ENCODE measurements around the gene TMPO.

TMPO gene, protein sequence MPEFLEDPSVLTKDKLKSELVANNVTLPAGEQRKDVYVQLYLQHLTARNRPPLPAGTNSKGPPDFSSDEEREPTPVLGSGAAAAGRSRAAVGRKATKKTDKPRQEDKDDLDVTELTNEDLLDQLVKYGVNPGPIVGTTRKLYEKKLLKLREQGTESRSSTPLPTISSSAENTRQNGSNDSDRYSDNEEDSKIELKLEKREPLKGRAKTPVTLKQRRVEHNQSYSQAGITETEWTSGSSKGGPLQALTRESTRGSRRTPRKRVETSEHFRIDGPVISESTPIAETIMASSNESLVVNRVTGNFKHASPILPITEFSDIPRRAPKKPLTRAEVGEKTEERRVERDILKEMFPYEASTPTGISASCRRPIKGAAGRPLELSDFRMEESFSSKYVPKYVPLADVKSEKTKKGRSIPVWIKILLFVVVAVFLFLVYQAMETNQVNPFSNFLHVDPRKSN

DNA sequence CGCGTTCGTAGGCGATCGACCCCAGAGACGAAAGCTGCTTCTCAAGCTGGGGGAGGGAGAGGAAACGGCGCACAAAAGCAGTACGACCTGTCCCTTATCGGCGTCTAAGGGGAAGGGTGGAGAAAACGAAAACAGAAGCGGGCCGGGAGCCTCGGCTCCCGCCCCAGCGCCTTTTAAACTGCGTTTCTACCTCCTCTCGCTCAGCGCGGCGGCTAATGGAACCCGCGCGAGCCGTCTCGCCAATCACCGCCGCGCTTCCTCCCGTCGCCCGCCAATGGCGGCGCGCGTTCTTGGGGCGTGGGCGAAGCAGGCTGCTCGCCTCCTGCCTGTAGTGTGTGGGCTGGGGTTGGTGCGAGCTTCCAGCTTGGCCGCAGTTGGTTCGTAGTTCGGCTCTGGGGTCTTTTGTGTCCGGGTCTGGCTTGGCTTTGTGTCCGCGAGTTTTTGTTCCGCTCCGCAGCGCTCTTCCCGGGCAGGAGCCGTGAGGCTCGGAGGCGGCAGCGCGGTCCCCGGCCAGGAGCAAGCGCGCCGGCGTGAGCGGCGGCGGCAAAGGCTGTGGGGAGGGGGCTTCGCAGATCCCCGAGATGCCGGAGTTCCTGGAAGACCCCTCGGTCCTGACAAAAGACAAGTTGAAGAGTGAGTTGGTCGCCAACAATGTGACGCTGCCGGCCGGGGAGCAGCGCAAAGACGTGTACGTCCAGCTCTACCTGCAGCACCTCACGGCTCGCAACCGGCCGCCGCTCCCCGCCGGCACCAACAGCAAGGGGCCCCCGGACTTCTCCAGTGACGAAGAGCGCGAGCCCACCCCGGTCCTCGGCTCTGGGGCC, at the start of gene TMPO:
Gene TMPO (plus strand): TSS at position 304 of the 824 bp plus-strand sequence. CDS start 278 bp downstream, at position 582.
- TF ChIP-seq POLR2A (IDR thresholded peaks at IDR 0.05; ENCODE audit: extremely low read depth, insufficient read length) (peak; percentile 95), MYC (IDR thresholded peaks at IDR 0.05; ENCODE audit: low read depth, low read length) (peak; percentile 93)
- TF ChIP-seq, protein P1, sequence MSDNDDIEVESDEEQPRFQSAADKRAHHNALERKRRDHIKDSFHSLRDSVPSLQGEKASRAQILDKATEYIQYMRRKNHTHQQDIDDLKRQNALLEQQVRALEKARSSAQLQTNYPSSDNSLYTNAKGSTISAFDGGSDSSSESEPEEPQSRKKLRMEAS (IDR thresholded peaks at IDR 0.05; ENCODE audit: low read depth, low read length): peak; percentile 75
- TF ChIP-seq, protein P2, sequence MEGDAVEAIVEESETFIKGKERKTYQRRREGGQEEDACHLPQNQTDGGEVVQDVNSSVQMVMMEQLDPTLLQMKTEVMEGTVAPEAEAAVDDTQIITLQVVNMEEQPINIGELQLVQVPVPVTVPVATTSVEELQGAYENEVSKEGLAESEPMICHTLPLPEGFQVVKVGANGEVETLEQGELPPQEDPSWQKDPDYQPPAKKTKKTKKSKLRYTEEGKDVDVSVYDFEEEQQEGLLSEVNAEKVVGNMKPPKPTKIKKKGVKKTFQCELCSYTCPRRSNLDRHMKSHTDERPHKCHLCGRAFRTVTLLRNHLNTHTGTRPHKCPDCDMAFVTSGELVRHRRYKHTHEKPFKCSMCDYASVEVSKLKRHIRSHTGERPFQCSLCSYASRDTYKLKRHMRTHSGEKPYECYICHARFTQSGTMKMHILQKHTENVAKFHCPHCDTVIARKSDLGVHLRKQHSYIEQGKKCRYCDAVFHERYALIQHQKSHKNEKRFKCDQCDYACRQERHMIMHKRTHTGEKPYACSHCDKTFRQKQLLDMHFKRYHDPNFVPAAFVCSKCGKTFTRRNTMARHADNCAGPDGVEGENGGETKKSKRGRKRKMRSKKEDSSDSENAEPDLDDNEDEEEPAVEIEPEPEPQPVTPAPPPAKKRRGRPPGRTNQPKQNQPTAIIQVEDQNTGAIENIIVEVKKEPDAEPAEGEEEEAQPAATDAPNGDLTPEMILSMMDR (IDR thresholded peaks at IDR 0.05; ENCODE audit: low read depth, low read length): no peak
- peak; percentile 98 for DNase-seq (ENCODE audit: low read depth)
- H3K4me3 ChIP-seq (ENCODE audit: low read depth, low read length): peak within 1 kb of the TSS; percentile 92

DNA sequence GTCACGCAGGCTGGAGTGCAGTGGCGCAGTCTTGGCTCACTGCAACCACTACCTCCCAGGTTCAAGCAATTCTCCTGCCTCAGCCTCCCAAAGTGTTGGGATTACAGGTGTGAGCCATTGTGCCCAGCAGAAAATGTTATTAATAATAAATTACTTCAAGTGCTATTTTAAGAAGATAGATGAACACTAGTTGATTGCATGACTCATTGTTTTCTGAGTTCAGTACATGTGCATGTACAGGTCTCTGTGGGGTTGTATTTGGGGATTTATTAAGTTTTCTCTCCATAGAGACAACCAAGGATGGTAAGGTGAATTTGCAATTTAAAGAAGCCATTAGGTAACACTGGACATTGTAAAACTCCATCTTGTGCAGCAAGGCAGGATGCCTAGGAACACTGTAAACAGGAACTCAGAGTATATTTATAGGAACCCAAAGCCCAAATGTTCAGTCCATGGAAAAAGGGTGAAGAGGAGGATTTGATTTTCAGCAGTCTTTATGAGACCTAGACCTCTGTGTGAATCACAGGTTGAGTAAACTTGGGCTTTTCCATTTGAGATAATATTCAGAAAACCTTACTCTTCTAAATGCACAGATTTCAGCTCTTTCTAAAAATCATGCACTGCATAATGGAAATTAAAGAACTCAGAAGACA, 49.3 kb upstream of the TMPO start:
- no peak for DNase-seq (ENCODE audit: low read depth)
- no peak overlapping the region for H3K4me3 ChIP-seq (ENCODE audit: low read depth, low read length)
- TF ChIP-seq, protein P2 (IDR thresholded peaks at IDR 0.05; ENCODE audit: low read depth, low read length): no peak
- TF ChIP-seq, protein P1 (IDR thresholded peaks at IDR 0.05; ENCODE audit: low read depth, low read length): no peak
- TF ChIP-seq MYC (IDR thresholded peaks at IDR 0.05; ENCODE audit: low read depth, low read length) (no peak), POLR2A (IDR thresholded peaks at IDR 0.05; ENCODE audit: extremely low read depth, insufficient read length) (no peak)

DNA sequence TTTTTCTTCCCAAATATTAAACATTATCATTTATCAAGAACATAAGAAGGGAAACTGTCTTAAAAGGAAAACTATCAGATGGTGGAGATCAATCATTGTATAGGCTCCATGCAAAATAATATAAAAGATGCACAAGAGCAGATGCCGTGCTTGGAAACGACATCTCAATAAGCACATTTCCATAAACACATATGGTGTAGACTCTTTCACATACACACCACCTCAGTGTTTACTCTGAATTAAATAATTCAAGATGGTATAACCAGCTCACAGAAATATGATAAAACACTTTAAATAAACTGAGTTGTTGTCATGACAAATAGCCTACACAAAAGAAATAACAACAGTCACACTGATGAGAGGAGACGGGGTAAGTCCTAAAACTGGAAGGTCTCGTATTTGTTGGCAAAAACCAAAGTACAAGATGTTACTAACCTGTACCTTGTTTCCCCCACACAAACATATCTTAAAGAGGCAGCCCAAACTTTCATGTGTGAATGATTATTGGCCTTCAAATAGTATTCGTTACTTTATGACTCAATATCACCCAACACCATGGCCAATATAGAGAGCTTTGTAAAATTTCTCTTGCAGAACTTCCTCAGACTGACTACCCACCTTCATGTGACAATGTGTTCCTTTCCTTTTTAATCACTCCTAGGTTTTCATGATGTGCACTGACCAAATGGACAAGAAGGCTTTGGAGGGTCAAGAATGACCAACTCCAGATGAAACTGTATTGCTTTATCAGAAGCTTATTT, 48.6 kb upstream of the TMPO start:
- no peak overlapping the region for H3K4me3 ChIP-seq (ENCODE audit: low read depth, low read length)
- DNase-seq (ENCODE audit: low read depth): no peak
- TF ChIP-seq POLR2A (IDR thresholded peaks at IDR 0.05; ENCODE audit: extremely low read depth, insufficient read length) (no peak), MYC (IDR thresholded peaks at IDR 0.05; ENCODE audit: low read depth, low read length) (no peak)
- TF ChIP-seq, protein P1 (IDR thresholded peaks at IDR 0.05; ENCODE audit: low read depth, low read length): no peak
- TF ChIP-seq, protein P2 (IDR thresholded peaks at IDR 0.05; ENCODE audit: low read depth, low read length): no peak

DNA sequence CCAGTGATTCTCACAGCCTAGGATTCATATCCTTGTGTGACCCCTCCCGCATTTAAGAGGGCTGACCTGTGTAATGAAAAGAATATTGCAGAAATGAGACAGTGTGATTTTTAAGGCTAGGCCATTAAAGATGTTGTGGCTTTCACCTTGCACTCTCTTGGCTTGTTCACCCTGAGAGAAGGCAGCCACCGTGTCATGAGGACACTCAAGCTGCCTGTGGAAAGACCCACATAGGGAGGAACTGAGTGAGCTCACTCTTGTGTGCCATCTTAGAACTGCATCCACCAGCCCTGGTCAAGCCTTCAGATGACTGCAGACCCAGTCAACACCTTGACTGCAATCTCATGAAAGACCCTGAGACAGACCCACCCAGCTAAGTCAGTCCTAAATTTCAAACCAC, 46.3 kb upstream of the TMPO start:
- no peak overlapping the region for H3K4me3 ChIP-seq (ENCODE audit: low read depth, low read length)
- TF ChIP-seq, protein P1 (IDR thresholded peaks at IDR 0.05; ENCODE audit: low read depth, low read length): no peak
- TF ChIP-seq MYC (IDR thresholded peaks at IDR 0.05; ENCODE audit: low read depth, low read length): no peak
- TF ChIP-seq, protein P2 (IDR thresholded peaks at IDR 0.05; ENCODE audit: low read depth, low read length): no peak
- TF ChIP-seq POLR2A (IDR thresholded peaks at IDR 0.05; ENCODE audit: extremely low read depth, insufficient read length): no peak
- DNase-seq (ENCODE audit: low read depth): peak; percentile 31

Data from NB4 (cell line).